ENCODE measurements around the gene CACNB4.

The CACNB4 gene

GRCh38 chr2:151975460-151976414 lies 123.1 kb downstream of the CACNB4 start:
- H3K4me3 ChIP-seq (ENCODE audit: low read length) = no peak overlapping the region
- no peak for DNase-seq (ENCODE audit: low read depth)
- TF ChIP-seq, protein P1, sequence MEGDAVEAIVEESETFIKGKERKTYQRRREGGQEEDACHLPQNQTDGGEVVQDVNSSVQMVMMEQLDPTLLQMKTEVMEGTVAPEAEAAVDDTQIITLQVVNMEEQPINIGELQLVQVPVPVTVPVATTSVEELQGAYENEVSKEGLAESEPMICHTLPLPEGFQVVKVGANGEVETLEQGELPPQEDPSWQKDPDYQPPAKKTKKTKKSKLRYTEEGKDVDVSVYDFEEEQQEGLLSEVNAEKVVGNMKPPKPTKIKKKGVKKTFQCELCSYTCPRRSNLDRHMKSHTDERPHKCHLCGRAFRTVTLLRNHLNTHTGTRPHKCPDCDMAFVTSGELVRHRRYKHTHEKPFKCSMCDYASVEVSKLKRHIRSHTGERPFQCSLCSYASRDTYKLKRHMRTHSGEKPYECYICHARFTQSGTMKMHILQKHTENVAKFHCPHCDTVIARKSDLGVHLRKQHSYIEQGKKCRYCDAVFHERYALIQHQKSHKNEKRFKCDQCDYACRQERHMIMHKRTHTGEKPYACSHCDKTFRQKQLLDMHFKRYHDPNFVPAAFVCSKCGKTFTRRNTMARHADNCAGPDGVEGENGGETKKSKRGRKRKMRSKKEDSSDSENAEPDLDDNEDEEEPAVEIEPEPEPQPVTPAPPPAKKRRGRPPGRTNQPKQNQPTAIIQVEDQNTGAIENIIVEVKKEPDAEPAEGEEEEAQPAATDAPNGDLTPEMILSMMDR (conservative IDR thresholded peaks at IDR 0.05; ENCODE audit: low read length) = no peak

- no peak overlapping the region for H3K4me3 ChIP-seq (ENCODE audit: low read length)
- no peak for DNase-seq (ENCODE audit: low read depth)
- TF ChIP-seq, protein P1 (conservative IDR thresholded peaks at IDR 0.05; ENCODE audit: low read length) = no peak
Observed at GRCh38 chr2:151974988-151975387, 123.9 kb downstream of the CACNB4 start.

GRCh38 chr2:151973901-151974199 lies 125.0 kb downstream of the CACNB4 start:
- no peak overlapping the region for H3K4me3 ChIP-seq (ENCODE audit: low read length)
- TF ChIP-seq, protein P1 (conservative IDR thresholded peaks at IDR 0.05; ENCODE audit: low read length) = no peak
- DNase-seq (ENCODE audit: low read depth) = peak; percentile 3

GRCh38 chr2:151973013-151973900 lies 125.6 kb downstream of the CACNB4 start:
- TF ChIP-seq, protein P1 (conservative IDR thresholded peaks at IDR 0.05; ENCODE audit: low read length) = no peak
- DNase-seq (ENCODE audit: low read depth) = no peak
- no peak overlapping the region for H3K4me3 ChIP-seq (ENCODE audit: low read length)

DNA sequence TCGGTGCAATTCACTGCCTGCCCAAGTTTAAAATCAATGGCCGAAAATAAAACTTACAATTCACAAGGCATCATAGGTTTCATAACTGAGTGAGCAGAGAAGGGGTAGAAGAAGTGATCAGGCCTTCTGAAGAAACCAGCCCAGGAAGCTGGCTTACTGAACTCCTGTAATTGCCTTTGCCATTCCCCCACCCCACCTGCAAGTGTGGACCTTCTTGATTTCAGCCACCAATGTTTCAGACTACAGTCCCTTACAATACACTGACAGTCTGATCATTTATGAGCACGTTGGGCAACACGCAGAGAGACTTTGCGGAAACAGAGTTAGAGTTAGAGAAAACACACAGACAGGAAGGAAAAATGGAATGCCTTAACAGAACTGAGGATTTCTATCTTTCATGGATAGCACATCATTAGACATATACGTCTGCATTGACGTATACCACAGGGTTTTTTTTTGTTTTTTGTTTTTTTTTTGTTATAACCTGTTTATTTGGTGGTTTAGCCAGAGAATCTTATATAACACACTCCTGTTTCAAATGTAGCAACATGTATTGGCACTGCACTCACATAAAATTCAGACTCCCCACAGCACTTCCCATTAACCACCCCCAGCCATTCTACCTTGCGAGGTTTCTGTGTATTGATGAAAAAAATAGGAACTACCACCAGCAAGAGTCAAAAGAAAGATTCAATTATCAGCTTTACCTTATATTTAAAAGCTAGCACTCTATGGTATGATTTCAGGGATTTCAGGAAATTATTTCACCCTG lies 126.4 kb downstream of the CACNB4 start:
- TF ChIP-seq, protein P1 (conservative IDR thresholded peaks at IDR 0.05; ENCODE audit: low read length) = no peak
- DNase-seq (ENCODE audit: low read depth) = no peak
- no peak overlapping the region for H3K4me3 ChIP-seq (ENCODE audit: low read length)

DNA sequence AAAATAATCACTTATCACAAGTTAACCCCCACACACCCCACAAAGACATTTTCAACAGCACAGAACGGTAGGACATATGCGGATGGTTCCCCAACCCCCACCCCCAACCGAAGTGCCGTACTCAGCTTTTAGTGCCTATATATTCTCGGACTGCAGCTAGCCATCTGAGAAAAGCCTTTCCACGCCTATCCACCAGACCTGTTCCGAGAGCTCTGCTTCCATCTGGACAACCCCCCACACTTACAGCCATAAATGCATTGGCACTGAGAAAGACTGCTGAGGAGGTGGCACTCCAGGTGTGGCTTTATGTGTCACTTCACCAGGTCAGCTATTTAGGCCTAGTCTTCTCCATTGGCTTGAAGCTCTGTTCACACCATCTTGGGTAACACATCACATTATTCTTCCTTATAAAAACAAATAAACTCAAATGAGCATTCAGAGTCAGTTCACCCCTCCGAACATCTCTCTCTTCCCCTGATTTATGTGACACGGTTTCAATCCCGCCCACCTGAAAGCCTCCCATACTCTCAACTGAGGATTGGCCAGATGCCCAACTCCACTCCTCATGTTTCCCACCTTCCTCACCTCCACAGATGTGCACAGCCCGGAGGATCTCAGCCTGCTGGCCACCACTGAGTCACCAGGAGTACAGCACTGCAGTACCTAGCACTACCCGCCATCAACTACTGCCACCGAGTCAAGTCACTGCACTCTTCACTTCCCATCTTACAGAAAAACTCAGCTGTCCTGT lies 127.4 kb downstream of the CACNB4 start:
- TF ChIP-seq, protein P1 (conservative IDR thresholded peaks at IDR 0.05; ENCODE audit: low read length) = no peak
- no peak overlapping the region for H3K4me3 ChIP-seq (ENCODE audit: low read length)
- no peak for DNase-seq (ENCODE audit: low read depth)

Data from AG10803 (cell line).